GM12891 (cell line): ENCODE data around the gene PLCE1.

ENCODE experiments used
- PAX5 ChIP-seq: IDR thresholded peaks from 2 replicates; pipeline ENCODE4 v1.6.1; 2011; ENCODE audit warnings: low read length, moderate library complexity, mild to moderate bottlenecking; ENCODE audit not compliant: insufficient read depth, severe bottlenecking
- POLR2A ChIP-seq: IDR thresholded peaks from 2 replicates; pipeline ENCODE4 v1.6.1; 2011; ENCODE audit warnings: low read depth, low read length, control low read depth
- POLR2AphosphoS5 ChIP-seq: IDR thresholded peaks from 2 replicates; pipeline ENCODE4 v1.6.1; 2011; ENCODE audit warnings: low read depth, low read length, control low read depth
- POU2F2 ChIP-seq: IDR thresholded peaks from 2 replicates; pipeline ENCODE4 v1.6.1; 2011; ENCODE audit warnings: low read depth, mild to moderate bottlenecking, control low read depth, low read length, moderate library complexity
- SPI1 ChIP-seq: IDR thresholded peaks from 2 replicates; pipeline ENCODE4 v1.6.1; 2011; ENCODE audit warnings: low read depth, low read length, control low read depth
- TAF1 ChIP-seq: IDR thresholded peaks from 2 replicates; pipeline ENCODE4 v1.6.1; 2011; ENCODE audit warnings: low read depth, low read length, control low read depth

- TF ChIP-seq POLR2AphosphoS5 = no peak
- TF ChIP-seq POU2F2 = no peak
- TF ChIP-seq POLR2A = no peak
- no peak for TF ChIP-seq TAF1
- no peak for TF ChIP-seq SPI1
- no peak for TF ChIP-seq PAX5
Measured at GRCh38 chr10:93997546-93997945, 3.8 kb downstream of the PLCE1 start.
